ENCODE results near the gene FGGY.
"Not testable (repeated sequence)": the region's sequence is repeated elsewhere in the genome, so short reads cannot be mapped to it uniquely, and the experiment has no call there.

The FGGY gene

GRCh38 chr1:59690171-59690930 is 393.5 kb downstream of the FGGY start:
- DNase-seq = no peak

- DNase-seq = no peak
Measured at GRCh38 chr1:59691261-59691660, 394.4 kb downstream of the FGGY start.

- no peak for DNase-seq
Measured at GRCh38 chr1:59692591-59692990, 395.7 kb downstream of the FGGY start.

GRCh38 chr1:59693406-59693805 is 396.5 kb downstream of the FGGY start:
- no peak for DNase-seq

- no peak for DNase-seq
Measured at GRCh38 chr1:59695252-59695651, 398.4 kb downstream of the FGGY start.

- peak; percentile 23 for DNase-seq
Measured at GRCh38 chr1:59696421-59697115, 399.7 kb downstream of the FGGY start.

GRCh38 chr1:59697150-59697800 is 400.4 kb downstream of the FGGY start:
- no peak for DNase-seq

GRCh38 chr1:59698386-59698785 is 401.5 kb downstream of the FGGY start:
- DNase-seq = no peak

GRCh38 chr1:59699227-59699847 is 402.4 kb downstream of the FGGY start:
- peak; percentile 45 for DNase-seq

GRCh38 chr1:59701376-59701775 is 404.5 kb downstream of the FGGY start:
- no peak for DNase-seq

- no peak for DNase-seq
Measured at GRCh38 chr1:59703226-59703917, 406.5 kb downstream of the FGGY start.

- no peak for DNase-seq
Measured at GRCh38 chr1:59703918-59704378, 407.1 kb downstream of the FGGY start.

- peak; percentile 15 for DNase-seq
Measured at GRCh38 chr1:59704716-59705115, 407.8 kb downstream of the FGGY start.

GRCh38 chr1:59705466-59706302 is 408.8 kb downstream of the FGGY start:
- no peak for DNase-seq

- DNase-seq = no peak
Measured at GRCh38 chr1:59706303-59706599, 409.4 kb downstream of the FGGY start.

GRCh38 chr1:59707178-59707791 is 410.4 kb downstream of the FGGY start:
- DNase-seq = no peak

- DNase-seq = no peak
Measured at GRCh38 chr1:59709333-59709732, 412.4 kb downstream of the FGGY start.

- not testable (repeated sequence) for DNase-seq
Measured at GRCh38 chr1:59710920-59711319, 414.0 kb downstream of the FGGY start.

GRCh38 chr1:59714219-59714618 is 417.3 kb downstream of the FGGY start:
- DNase-seq = no peak

GRCh38 chr1:59714966-59715365 is 418.1 kb downstream of the FGGY start:
- DNase-seq = peak; percentile 21

- no peak for DNase-seq
Measured at GRCh38 chr1:59716832-59717231, 419.9 kb downstream of the FGGY start.
